Stimulated activated CD8-positive, alpha-beta memory T cell treated with anti-CD3 and anti-CD28 coated beads, Interleukin-4, amount 100 ng/mL, for 1 hour (primary cell): ENCODE measurements around the gene PDE6H.

Experiments used
- DNase-seq, 2 donors: peaks; one replicate each; pipeline ENCODE4 v3.0.0-alpha.2; 2020; ENCODE audit warnings: low read depth in 2 of 2, low spot score in 1 of 2

PDE6H gene

DNA sequence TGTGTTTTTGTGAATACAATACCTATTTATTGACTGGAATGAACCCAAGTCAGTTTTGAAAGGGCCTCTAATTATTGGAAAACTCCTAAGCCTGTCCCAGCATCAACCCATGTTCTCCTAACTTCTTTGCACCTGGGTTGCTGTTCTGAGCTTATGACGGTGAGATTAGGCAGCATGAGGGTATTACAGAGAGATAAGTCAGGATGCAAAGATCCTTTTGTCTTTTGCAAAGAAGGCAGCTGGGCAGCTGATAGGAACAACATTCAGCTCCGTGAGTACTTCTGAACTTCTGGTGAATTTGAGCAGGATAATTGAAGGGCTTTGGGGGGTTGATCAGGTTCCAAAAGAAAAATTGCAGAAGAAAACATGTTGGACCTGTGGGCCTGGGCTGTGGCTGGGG is at the start of gene PDE6H:
PDE6H (plus strand) TSS at position 227 of the 400 bp plus-strand sequence. CDS start 4,971 bp downstream, outside the sequence.
- DNase-seq = no peak

GRCh38 chr12:14923944-14924343 is 48.9 kb upstream of the PDE6H start:
- DNase-seq = no peak

DNA sequence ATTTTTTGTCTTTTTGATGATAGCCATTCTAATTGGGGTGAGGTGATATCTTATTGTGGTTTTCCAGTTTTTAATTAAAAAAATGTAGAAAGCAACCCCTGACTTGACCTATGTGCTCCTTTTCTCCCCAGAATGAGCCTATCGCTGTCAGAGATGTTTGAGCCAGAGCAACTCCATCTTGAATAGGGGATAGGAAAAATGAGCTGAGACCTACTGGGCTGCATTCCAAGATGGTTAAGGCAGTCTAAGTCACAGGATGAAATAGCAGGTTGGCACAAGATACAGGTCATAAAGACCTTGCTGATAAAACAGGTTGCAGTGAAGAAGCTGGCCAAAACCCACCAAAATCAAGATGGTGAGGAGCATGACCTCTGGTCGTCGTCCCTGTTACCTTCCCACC is 48.3 kb upstream of the PDE6H start:
- DNase-seq = no peak

DNA sequence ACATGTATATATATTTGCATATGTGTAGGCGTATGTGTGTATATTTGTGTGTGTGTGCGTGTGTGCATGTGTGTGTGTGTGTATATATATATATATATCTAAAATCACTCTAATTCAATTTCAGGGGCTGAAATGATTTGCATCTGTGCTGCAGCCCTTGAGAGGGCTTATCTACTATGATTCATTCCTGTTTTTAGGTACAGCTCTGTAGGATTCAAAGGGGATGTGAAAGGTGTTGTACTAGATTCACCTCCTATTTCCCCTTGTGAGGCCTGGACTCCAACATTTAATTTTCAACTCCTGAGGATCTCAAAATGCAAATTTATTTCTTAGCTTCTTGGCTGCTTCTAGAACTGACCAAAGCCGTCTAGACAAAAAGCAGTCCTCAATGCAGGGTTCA is 45.6 kb upstream of the PDE6H start:
- DNase-seq = no peak

GRCh38 chr12:14928931-14929330 is 43.9 kb upstream of the PDE6H start:
- no peak for DNase-seq

- no peak for DNase-seq
Observed at GRCh38 chr12:14930299-14930698, 42.5 kb upstream of the PDE6H start.

DNA sequence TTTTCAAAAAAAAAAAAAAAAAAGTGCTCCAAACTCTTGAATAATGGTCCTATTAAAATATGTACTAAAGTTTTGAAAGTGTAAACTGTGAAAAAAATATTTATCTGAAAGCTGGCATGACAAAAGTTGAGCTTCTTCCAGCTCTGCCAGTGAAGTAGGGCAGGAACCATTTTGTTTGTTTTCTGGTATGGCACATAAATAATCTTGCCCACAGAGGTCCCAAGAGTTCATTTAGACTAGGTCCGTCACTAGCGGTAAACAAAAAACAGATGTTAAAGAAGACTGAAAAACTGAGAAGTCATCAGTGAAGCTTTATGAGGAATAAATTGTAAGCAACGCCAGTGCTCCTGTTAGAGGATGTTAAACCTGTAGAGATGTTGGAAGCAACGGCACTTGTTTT is 41.5 kb upstream of the PDE6H start:
- no peak for DNase-seq

DNA sequence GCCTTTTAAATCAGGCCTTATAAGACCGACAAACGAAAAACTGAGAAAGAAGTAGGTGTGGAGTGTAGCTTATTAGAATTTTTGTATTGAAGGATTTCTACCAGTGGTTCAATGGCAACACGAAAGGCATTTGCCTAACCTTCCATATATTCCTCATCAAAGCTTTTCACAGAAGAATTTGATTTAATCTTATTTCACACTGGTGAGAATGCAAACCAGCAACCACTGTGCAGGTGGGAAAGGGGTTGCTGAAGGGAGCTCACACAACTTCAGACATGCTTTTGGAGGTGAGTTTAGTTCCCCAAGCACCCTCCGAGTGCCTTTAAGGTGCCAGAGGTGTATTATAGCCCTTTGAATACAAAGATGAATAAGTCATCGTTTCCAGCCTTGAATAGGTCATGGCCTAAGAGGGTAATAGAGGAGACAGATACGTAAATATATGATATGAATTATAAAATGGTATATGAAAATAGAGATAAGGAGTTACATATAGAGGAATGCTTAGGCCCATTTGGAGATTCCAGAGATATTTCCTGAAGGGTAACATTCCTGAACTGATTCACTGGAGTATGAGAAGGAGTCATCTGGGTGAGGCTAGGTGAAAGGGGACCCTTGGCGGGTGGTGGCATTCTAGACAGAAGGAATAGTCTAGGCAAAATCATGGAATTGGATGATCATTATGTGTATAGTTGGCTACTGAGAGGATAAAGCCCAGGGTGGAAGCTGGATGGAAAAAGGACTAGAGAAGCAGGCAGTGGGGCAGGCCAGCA is 40.9 kb upstream of the PDE6H start:
- no peak for DNase-seq

- no peak for DNase-seq
Observed at GRCh38 chr12:14934511-14934910, 38.3 kb upstream of the PDE6H start.

DNA sequence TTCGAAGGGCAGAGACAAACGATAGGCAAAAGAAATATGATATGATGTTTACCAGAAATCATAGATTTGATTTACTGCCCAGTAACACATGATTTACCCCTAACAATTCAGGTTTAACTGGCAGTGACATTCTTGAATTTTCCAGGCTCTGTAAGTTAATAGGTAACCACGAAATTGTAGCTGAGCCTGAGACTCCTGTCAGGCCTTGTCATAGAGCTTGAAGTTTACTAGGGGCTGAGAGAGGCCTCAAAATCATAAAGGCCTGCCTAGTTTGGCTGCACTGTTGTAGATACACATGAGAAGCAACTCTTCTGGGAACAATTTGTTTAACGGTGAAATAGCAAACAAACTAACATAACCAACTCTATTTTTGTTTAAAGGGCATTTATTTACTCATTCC is 37.8 kb upstream of the PDE6H start:
- no peak for DNase-seq

- no peak for DNase-seq
Observed at GRCh38 chr12:14936224-14936861, 36.5 kb upstream of the PDE6H start.

DNA sequence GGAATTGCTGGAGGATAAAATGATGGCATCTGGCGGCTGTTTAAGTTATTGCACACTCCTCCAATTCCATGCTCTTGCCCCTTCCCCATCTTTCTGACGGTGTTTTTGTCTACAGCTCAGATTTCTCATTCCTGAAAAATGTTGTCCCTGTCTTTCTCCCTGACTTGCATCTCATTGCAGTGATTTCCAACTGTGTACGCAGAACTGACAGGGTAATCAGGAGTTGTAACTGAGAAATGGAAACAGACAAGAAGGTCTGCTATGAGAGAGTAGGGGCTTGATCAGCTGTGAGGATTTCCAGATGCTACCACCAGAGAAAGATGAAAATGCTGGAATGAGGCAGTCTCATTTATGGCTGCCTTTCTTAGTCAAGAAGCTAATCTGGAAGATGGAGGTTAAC is 35.8 kb upstream of the PDE6H start:
- DNase-seq = no peak

DNA sequence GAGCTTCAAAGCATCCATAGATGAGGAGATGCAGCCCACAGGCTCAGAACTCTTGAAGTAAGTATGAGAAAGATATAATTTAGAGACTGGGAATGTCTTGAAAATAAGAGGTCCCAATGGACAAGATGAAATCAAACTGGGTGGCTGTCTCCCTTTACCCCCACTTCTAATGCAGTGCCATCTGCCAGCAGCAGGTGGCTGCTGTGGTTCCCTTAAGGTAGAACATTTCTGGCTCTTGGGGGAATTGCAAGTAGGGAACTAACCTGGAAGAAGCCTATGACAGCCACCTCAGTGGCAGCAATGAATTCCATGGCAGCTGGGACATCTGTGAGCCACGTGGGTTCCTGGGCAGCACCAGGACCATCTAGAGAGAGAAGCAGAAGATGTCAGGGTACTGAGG is 35.2 kb upstream of the PDE6H start:
- no peak for DNase-seq

GRCh38 chr12:14938301-14938700 is 34.5 kb upstream of the PDE6H start, which contains the start of gene ERP27:
Gene ERP27 (minus strand): TSS chr12:14938537. CDS start chr12:14938508, 29 bp downstream.
- DNase-seq = no peak

DNA sequence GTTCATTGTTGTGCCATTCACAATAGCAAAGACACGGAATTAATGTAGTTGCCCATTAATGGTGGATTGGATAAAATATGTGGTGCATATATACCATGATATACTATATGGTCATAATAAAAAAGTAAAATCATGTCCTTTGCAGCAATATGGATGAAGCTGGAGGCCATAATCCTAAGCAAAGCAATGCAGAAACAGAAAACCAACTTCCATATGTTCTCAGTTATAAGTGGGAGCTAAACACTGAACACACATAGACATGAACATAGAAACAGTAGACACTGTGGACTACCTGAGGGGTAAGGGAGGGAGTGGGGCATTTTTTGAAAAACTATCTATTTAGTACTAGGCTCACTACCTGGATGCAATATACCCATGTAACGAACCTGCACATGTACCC is 31.5 kb upstream of the PDE6H start:
- DNase-seq = no peak

DNA sequence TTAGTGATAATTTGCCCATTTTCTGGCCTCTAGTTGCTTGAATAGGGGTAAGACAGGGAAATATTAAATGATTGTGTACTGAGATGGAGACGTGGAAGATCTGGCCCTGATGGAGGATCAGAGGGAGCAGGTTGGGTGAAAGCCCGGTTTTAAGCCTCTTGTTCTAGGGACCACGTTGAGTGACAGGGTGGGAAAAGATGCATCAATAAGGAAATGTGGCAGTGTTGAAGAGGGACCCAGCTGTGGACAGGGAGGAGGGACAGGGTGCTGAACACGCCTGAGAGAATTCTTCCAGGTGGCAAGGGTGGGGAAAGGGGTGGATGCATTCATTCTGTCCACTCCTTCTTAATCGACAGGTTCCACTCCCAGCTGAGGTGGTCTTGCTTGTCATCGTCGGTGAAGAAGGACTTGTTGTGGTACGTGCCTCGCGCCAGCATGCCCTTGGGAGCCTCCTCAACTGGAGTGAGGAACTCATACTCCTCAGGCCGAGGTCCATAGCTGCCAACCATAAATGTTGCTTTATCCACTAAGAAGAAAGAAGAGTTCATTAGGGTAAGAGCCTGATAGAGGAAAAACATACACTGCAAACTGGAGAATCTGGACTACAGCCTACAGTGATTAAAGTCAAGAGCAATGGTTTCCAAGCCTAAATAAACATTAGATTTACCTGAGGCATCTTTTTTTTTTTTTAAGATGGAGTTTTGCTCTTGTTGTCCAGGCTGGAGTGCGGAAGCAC is 30.5 kb upstream of the PDE6H start:
- DNase-seq = no peak

DNA sequence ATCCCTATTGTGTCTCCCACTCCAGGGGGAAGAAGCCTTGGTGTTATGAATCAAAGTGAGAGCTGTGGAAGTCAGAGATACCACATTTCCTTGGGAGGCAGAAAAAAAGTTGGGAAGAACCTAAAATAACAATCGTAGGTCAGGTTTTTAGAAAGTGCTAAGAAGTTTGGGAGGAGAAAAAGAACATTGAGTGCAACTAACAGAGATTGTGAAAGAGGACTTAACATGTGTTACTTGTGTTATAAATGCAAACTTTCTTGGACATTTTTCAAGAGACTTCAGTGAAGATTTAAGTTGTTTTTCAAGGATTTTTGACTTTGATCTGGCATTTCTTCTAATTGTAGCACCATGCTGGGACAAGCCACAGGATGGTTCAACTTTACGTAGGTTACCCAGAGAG is 26.7 kb upstream of the PDE6H start:
- DNase-seq = no peak

DNA sequence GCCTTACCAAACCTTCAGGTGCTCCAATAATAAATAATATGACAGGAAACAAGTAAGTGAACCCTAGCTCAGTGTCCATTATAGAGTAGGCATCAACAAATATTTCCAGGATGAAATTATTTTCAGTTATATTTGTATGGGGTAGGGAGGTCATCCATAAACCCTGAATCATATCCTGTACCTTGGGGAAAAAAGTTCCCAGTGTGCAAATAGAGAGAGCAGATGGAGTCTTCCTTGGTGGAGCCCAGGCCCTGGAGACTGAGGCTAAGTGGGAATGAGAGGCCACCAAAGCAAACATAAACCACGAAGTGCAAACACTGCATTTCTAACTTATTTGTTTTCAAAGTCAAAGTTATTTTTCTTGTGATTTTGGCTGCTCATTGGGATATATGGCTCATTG is 26.0 kb upstream of the PDE6H start:
- DNase-seq = no peak

GRCh38 chr12:14948672-14949071 is 24.2 kb upstream of the PDE6H start:
- DNase-seq = peak in 1 of 2 donors; percentile 27

- no peak for DNase-seq
Observed at GRCh38 chr12:14949631-14950030, 23.2 kb upstream of the PDE6H start.

DNA sequence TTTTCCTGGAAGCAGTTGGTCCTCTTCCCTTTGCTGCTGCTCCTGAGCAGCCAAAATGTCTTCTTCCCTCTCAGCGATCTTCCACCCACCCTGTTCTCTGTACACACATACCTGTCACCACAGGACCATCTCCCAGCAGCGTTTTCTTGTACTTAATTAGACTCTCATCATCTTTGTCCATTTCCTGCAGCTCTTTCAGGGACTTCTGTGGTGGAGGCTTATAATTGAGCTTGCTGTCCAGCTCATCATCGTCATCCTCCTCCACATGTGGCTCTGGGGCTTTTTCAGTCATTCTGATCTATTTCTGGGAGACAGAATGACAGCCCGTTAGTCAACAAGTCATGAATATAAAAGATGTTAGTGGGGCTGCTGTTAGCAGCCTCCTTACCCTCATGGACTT is 22.4 kb upstream of the PDE6H start:
- DNase-seq = no peak
